Stimulated activated CD4-positive, alpha-beta T cell treated with anti-CD3 and anti-CD28 coated beads, Interleukin-15, amount 100 ng/mL, for 1 hour (primary cell): Measurements from ENCODE around the gene KIAA1614.

Experiments
- DNase-seq, 2 donors: peaks; one replicate each; pipeline ENCODE4 v3.0.0-alpha.2; 2020; ENCODE audit warnings: low read depth in 1 of 2, low spot score in 1 of 2

The KIAA1614 gene

DNA sequence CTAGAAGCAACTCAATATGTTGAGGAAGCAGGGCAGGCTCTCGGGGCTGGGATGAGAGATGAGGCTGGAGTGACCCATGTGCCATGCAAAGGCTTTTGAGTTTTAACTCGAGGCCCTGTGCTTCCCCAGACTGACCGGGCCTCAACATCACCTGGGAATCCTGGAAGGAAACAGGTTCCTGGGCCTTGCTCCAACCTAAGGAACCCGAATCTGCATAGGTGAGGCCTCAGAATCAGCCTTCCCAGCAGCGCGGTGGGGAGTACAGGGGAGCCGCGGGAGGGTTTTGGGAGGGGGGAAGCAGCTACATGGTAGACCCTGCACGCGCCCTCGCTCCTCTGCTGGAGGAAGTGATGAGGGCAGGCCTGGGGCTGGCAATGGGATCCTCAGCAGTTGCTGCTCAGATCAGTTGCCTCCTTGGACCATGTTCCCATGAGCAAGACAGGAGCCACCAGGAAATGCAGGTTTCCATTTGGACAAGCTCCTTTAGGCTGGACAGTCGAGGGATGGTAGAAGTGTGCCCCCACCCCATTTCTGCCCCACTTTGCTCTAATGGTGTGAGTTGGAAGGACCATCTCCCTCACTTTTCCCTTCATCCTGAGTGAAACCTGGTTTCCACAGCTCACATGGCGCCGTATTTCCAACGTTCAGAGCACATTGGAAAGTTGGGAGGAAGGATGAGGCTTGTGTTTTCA lies 4.5 kb upstream of the KIAA1614 start:
- no peak for DNase-seq

DNA sequence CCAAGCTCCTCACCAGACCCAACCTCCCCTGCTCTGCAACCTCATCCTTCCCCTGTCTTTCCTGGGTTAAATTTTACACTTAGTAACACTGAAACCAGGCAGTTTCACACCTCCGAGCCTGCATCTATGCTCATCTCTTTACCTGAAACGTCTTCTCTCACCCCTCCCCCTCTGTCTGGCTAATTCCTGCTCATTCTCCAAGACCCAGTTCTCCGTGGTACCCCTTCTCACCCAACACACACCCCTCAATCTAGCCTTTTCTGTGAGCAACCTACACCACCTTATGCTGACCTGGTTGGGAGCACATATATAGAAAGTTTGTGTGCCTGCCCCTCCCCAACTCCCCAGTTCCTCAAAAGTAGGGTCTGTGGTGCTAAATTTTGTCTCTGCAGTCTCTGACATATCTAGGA lies 3.7 kb upstream of the KIAA1614 start:
- no peak for DNase-seq

DNA sequence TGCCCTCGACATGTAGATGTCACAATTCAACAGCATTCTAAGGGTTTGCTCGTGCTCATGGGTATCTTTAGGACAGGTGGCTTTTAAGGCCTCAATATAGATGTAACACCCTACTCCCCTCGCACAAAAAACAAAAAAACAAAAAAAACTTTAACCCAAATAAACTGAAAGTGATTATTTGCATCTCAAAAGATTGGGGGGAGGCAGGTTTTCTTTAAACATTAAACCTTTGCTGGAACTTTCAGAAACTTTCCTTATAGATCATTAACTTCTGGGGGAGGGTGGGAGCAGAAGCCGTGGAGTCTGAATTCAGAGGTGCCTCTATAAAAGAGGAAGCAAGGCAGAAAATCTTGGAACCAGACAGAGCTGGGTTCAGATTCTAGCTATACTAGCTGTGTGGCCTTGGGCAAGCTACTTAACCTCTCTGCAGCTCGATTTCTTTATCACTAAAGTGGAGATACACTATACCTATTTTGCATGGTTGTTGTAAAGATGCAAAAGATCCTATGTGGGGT lies 3.2 kb upstream of the KIAA1614 start:
- no peak for DNase-seq

DNA sequence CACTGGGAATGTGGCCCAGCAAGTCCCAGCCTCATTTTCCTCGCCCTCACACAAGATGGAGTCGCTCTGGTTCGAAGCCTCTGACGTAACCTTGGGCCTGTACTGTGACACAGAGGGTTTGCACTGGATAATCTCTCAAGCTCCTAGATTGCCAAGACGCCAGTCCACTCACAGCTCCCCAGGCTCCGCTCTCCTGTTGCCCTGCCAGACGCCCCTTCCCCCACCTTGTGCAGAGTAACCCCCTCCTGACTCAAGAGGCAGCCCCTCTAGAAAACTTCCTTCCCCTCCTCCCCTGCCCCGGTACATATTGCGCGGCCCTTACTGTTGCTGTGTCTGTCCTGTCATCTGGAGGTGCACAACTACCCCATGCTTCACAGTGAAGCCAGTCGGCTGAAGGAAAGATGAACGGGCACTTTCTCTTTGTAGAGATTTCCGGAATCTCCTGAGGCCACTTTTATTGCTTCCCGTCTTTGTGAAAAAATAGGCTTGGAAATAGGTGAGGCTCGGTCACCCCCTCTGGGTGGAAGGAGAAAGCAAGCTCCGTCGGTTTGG lies 981 bp upstream of the KIAA1614 start:
- DNase-seq = no peak

DNA sequence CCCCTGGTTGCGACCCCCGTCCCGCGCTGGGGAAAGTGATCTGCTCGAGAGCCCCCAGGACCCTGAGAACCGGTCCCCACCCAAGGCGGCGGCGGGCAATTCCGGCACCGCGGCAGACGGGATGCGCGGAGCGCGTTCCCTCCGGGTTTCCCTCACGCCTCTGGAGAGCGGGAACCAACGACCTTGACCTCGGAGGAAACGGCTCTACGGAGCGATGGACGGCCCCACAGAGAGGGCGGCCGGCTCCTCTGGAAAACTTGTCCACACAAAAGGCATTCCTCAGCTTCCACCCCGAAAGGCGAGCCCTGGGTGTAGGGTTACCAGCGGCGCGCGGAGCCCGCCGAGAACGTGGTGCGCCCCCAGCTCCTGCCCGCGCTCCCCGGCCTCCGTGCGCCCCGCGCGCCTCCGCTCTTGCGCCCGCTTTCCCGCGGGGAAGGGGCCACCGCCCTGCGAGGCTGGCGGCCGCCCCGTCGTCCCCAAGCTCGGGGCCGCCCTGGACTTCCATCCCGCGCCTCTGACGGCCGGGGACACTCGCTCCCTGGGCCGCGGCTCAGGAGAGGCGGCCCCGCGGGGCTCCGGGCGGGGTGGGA lies 391 bp upstream of the KIAA1614 start:
- no peak for DNase-seq

DNA sequence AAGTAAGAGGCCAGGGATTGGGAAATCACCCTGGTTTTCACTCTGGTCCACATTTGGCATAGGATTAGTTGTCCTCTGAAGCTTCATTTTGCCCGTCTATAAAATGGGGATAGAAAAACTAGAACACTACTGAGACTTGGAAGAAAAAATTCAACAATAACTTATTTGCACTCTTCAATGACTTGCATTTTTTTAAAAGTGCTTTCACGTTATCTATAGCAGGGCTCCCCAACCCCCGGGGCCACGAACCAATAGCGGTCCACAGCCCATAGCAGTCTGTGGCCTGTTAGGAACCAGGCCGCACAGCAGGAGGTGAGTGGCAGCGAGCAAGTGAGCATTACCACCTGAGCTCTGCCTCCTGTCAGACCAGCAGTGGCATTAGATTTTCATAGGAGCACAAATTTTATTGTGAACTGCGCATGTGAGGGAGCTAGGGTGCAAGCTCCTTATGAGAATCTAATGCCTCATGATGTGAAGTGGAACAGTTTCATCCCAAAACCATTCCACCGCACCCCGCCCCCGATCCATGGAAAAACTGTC lies 2.8 kb downstream of the KIAA1614 start:
- DNase-seq = no peak

DNA sequence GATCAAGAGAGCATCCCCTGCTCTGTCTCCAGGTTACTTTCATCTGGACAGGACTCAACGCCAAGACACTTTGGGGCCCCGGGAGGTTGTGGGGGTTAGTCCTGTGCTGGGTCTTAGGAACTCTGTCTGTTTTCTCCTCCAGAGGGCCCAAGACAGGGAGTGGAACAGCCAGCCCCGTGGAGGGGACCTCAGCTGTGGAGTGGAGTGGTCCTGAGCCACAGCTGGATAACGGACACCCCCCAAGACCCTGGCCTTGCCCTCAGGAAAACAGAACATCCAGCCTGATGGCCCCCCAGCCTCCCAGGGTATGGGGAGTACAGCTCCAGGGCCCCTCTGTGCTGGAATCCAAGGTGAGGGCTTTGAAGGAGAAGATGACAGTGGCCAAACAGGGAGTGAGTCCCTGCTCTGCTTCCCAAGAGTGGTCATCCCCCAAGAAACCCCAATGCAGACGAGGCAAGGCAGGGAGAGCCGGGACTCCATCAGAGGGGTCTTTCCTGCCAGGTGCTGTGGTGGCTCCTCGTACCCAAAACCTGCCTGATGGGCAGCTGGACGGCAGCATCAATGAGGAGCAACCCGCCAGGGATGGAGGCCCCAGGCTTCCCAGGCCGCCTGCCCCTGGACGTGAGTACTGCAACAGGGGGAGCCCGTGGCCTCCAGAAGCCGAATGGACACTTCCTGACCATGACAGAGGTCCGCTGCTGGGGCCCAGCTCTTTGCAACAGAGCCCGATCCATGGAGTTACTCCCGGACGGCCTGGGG lies 3.5 kb downstream of the KIAA1614 start:
- no peak for DNase-seq

DNA sequence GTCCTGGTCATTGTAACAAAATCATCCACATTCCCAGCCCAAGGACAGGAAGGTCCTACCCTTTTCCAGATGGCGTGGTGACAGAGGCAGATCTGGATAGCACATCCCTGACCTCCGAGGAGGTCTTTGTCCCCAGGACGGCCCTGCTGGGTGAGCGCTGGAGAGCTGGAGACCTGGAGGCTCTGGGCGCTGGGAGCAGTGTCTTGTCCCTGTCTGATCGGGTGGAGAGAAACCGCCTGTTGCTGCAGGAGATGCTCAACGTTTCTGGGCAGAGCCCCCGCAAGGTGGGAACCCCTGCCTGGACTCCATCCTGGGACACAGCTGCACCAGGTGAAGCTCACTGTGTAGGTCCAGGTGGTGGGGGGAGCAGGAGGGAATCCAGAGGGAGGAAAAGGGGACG lies 4.1 kb downstream of the KIAA1614 start:
- no peak for DNase-seq

DNA sequence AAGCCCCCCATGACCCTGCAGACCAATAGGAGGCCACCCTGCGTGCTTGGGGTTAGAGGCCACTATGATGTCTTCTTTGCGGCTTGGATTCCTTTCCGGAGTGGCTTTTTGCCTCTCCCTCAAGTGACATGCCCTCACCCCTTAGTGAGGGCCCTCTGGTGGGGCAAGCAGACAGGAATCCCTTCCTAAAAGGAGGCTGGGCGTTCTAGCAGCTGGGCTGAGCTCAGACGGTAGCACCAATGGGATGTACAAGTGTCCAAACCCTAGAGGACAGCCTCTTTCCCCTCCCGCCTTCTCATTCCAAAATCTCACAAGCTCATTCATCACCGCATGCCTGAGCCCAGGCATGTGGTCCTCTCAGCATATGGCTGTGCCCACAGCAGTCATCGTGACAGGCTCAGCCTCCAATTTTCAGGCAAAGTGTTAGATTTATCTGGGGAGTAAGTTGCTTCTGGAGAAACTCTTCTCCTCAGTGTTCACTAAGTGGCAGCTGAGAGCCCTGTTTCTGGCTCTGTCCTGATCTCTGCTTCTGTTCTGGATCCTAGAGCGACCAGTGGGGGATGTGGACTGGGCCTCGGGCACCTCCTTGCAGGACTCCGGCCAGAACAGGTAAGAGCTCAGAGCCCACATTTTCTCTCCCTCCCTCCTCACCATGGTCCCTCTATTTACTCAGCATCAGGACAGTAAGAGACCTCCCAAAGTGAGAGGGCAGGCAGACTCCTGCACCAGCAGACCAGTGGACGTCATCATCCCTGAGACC lies 4.8 kb downstream of the KIAA1614 start:
- no peak for DNase-seq

DNA sequence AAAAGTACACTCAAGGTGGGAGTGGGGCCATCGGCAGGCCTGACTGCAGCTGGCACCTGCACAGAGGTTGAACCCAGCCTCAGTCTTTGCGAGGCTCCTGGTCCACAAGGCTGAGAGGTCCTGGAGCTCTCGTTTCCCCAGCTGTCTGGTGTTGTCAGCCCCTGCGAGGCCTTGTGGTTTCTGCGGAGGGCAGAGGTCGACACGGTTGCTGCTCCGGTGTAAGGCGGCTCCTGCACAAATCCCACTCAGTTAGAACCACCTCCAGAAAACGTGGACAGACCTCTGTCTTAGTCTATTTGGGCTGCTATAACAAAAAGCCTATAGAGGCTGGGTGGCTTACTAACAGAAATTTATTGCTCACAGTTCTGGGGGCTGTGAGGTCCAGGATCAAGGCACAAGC lies 5.8 kb downstream of the KIAA1614 start:
- DNase-seq = no peak

DNA sequence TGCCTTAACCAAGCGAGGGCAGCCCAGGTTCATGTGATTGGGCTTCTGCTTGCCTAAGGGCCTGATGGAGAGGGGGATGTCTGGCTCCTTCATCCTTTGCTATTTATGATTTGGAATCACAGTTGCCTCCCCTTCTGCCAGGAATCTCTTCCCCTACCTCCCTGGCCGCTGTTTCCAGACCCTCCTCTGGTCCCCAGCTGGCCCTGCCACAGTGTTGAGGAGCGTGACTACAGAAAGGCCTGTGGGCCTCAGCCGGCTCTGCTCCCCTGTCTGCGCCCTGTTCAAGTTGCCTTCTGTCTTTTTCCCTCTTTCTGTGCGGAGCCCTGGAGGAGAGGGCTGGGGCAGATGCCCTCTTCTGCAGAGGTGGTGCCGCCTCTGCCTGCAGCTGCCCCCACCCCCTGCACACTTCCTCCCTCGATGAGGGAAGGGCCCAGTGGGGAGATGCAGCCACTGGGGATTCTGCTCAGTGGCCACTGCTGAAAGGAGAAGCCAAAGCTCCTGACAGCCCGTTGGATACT lies 6.5 kb downstream of the KIAA1614 start:
- no peak for DNase-seq

DNA sequence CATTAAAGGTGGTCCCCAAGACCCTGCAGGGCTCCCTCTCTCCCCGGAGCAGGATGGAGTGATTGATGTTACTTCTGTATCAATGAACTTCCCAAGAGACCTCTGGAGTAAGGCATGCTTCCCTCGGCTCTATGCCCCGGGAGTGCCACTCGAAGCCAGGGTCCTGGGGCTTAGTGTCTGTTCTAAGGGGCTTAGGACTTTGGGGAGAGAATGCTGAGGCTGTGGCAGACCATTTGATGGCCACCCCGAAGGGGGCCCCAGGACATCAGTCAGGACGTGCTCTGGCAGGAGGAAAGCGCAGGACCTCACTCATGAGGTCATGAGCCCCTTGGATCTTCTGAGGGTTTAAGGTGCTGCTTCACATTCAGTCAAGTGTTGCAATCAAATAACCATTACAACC lies 7.5 kb downstream of the KIAA1614 start:
- no peak for DNase-seq

DNA sequence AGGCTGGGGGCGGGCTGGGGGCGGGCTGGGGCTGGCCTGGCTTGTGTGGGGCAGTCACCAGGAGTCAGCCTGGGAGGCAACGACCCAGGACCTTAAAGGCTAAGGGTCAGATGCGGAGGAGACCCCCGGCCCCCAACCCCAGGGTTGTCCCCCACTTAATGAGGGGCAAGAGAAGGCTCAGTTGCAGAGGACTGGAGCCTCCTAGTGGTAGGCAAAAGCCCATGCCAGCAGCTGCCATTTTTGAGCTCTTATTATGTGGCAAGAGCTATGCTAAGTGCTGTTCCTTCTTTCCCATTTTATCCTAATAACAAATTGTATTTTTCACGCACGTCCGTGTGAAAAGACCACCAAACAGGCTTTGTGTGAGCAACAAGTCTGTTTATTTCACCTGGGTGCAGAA lies 8.0 kb downstream of the KIAA1614 start:
- no peak for DNase-seq

DNA sequence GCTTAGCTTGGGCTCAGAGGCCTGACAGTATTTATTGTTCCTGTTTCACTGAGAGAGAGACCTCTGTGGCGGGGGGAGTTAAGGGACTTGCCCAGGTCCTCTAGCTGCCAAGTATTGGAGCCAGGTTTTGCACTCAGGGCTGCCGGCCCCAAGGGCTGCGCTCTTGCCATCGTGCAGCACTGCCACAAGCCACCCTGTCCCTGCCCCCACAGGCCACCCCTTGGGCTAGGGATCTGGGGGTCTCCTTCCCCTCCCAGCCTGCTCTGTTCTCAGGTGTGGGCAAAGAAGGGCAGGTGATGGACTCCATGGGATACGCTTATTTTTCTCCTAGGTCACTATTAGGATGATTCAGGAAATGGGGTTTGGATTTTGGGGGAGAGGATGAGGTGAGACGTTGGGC lies 8.7 kb downstream of the KIAA1614 start:
- no peak for DNase-seq

DNA sequence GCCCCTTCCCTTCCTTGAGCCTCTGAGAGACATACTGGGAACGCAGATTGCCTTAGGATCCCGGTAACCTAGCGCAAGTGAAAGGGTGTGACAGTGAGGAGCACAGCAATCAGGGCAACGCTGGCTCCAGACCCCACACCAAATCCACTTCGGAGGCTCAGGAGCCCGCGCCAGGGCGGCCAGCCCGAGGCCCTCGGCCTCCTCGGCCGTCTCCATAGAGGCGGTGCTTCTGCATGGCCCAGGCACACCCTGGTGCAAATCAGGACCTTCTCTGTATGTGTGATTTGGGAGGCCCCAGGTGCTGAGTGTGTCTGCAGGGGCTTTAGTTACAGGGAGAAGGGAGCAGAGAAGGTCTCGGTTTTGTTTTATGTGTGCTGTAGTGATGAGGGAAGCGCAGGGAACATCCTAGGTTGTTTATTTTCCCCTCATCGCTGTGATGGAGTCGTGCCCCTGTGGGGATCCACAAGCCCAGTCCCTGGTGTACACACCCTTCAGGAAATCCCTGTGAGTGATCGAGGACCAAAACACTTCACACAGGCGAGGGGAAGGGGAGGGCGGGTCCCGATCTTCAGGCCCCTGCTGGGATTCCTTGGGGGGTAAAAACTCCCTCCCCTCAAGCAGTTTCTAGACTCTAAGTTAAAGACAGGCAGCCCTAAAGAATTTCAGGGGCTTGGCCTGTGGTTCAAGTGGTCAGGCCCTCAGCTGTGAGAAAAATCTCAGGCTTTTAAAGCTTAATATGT lies 9.4 kb downstream of the KIAA1614 start:
- DNase-seq = no peak

DNA sequence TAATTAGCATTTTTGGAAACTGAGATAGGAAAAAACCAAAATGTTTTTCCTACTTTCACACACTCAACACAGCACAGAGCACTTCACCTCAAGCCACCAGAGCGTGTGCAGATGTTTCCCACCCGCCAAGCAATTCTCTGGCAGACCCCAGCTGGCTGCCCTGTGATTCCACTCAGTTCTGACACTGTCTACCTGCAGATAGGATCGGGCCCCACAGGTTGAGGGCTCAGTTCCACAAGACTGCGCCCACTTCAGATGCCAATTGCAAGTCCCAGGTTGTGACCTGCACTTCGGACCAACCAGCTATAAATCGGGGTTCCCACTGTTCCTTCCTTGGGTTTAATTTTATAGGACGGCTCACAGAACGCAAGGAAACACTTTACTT lies 9.9 kb downstream of the KIAA1614 start:
- no peak for DNase-seq

DNA sequence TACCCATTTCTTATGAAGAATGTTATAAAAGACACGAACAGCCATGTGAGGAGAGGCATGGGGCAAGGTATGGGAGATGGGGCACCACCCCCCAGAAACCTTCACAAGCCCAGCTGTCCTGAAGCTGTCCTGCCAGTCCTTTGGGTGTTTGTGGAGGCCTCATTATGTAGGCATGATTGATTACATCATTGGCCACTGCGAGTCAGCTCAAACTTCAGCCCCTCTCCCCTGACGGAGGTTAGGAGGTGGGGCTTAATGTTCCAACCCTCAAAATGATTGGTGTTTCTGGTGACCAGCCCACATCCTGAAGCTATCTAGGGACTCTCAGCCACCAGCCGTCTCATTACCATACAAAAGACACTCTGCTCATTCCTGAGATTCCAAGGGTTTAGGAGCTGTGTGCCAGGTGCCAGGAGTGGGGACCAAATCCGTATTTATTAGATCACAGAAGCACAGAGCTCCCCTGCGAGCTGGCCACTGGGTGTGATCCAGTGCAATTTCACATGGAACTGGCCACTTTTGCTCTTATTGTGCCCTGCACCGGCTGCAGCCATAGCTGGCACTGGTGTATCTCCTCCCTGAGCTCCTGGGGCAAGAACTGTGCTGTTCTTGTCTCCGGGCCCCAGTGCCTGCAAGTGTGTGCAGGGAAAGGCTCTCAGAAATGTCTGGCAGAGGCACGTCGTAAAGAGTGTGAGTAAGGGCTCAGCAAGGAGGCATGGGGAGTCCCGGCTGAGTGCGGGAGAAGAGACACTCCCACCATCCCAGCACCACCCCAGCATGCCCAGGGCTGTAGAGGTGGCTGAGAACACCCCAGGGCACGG lies 10.5 kb downstream of the KIAA1614 start:
- DNase-seq = no peak

DNA sequence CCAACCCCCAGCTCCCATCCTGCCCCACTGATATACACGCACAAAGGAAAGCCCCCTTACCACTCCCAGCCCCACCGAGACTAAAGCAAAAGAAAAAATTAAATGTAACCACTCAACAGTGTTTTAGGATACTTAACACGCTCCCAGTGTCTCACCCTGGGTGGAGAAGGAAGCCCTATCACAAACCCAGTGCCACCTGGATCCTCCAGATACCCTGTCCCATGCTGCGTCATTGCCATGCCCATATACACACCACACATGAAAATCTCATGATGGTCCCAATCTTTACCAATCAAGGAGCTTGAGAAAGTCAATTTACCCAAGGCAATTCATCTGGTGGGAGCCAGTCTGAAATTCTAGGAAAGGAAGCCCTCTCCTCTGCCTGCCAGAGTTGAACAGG lies 11.2 kb downstream of the KIAA1614 start:
- DNase-seq = no peak

DNA sequence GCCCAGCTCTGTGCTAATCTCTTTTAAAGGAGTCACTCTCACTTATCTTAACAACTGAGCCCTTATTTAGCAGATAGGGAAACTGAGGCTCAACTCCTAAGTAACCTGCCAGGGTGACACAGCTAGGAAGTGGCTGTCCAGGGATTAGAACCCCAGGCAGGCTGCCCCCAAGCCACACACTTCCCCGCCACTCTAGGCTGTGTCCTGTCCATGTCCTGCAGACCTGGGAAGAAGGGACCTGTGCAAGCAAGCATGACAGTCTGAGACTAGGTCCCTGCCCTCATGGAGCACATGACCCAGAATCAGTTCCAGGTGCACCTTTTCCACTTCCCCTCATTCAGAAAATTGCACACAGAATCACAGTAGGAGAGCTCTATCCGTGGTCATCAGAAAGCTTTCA lies 12.2 kb downstream of the KIAA1614 start:
- DNase-seq = no peak
